ENCODE data around the gene RMC1.
A peak's percentile ranks its signal among the peaks of the same experiment; 100 is the strongest.

Gene RMC1

DNA sequence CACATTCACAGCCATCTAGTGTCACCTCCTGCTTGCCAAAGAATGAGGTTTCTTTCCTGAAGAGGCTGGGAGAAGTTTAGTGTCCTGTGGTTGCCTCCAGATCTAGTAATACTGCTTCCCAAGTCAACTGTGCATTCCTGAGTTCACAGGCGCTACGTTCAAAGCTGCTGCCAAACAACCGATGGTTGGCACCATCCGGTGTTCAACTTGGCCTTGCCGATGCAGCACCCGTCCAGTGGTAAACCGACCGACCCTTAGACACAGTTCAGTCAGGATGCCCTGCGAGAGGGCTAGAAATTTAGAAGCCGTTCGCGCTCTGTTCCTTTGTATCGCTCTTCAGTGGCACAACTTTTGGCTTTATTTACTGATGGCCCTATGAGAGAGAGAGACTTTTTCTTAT lies 28.6 kb downstream of the RMC1 start:
- DNase-seq = no peak
- TF ChIP-seq POLR2A (IDR thresholded peaks at IDR 0.05; ENCODE audit: low read length) = no peak
- no peak for TF ChIP-seq GATA1 (IDR thresholded peaks at IDR 0.05; ENCODE audit: low read depth, low read length)

- TF ChIP-seq POLR2A (IDR thresholded peaks at IDR 0.05; ENCODE audit: low read length) (no peak), GATA1 (IDR thresholded peaks at IDR 0.05; ENCODE audit: low read depth, low read length) (no peak)
- no peak for DNase-seq
Observed at GRCh38 chr18:23532848-23533247, 29.5 kb downstream of the RMC1 start.

- TF ChIP-seq GATA1 (IDR thresholded peaks at IDR 0.05; ENCODE audit: low read depth, low read length) (no peak), POLR2A (IDR thresholded peaks at IDR 0.05; ENCODE audit: low read length) (no peak)
- no peak for DNase-seq
Observed at GRCh38 chr18:23534276-23534675, 31.0 kb downstream of the RMC1 start.

DNA sequence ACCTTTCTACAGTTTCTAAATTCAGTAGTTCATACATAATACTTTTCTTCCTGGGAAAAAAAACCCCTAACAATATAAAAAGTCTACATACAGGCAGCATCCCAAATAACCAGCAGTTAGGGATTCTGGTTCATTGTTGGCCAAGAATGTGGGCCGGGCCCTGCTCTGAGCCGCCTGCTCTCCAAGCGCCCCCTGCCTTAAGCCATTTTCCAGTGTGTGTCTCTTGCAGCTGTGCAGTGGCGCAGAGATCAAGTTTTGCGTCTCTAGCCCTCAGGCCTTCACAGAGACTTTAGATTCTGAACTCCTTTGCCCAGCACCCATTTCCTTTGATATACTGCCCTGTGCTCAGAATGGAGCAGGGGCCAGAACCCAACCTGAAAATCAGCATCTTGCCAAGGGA lies 32.9 kb downstream of the RMC1 start:
- no peak for DNase-seq
- TF ChIP-seq GATA1 (IDR thresholded peaks at IDR 0.05; ENCODE audit: low read depth, low read length) = no peak
- TF ChIP-seq POLR2A (IDR thresholded peaks at IDR 0.05; ENCODE audit: low read length) = no peak

DNA sequence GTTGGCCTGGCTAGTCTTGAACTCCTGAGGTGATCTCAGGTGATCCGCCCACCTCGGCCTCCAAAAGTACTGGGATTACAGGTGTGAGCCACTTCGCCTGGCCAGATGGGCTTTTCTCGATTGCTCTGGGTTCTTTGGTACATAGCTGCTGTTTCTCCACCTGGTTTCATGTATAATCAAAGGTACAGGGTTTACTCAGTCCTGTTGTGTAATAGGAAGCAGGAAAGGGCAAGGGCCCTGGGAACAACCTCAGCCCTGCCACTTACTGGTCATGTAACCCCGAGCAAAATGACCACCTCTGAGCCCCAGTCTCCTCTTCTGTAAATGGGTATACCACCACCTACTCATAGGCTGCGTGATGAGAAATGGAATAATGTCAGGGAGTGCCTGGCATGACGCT lies 34.0 kb downstream of the RMC1 start:
- DNase-seq = no peak
- TF ChIP-seq POLR2A (IDR thresholded peaks at IDR 0.05; ENCODE audit: low read length) (no peak), GATA1 (IDR thresholded peaks at IDR 0.05; ENCODE audit: low read depth, low read length) (no peak)

- no peak for TF ChIP-seq GATA1 (IDR thresholded peaks at IDR 0.05; ENCODE audit: low read depth, low read length)
- no peak for TF ChIP-seq POLR2A (IDR thresholded peaks at IDR 0.05; ENCODE audit: low read length)
- no peak for DNase-seq
Observed at GRCh38 chr18:23538001-23538400, 34.7 kb downstream of the RMC1 start.

GRCh38 chr18:23538870-23539269 lies 35.6 kb downstream of the RMC1 start:
- TF ChIP-seq GATA1 (IDR thresholded peaks at IDR 0.05; ENCODE audit: low read depth, low read length) (no peak), POLR2A (IDR thresholded peaks at IDR 0.05; ENCODE audit: low read length) (no peak)
- no peak for DNase-seq

- no peak for DNase-seq
- TF ChIP-seq GATA1 (IDR thresholded peaks at IDR 0.05; ENCODE audit: low read depth, low read length) (no peak), POLR2A (IDR thresholded peaks at IDR 0.05; ENCODE audit: low read length) (no peak)
Observed at GRCh38 chr18:23539296-23539695, 36.0 kb downstream of the RMC1 start.

DNA sequence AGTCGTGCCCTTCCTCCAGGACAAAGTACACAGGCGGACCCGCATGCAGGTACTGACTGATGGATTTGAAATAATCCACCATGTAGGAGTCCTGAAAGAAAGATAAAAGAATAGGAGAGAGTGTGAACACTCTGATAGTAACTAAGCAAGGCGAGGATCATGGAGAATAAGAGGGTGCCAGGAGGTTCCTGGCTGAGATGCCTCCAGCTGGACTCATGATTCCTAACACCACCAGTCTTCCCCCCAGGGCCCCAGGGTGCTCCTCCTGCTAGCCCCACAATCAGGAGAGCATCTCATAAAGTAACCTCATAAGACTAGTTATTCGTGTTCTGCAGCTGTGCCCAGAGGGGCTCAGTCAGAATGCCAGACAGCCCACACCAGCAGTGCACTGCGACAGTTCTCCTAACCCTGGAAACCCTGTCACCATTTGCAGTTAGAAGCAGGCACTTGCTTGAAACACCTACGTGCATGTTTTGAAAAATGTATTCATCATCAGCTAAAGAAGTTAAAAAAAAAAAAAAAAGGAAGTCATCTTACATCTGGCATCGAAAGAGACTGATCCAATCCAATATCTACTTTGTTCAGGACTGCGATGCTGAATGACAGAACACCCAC lies 36.7 kb downstream of the RMC1 start:
- no peak for DNase-seq

GRCh38 chr18:23540867-23541266 lies 37.6 kb downstream of the RMC1 start:
- DNase-seq = peak; percentile 50 to 75
- TF ChIP-seq POLR2A (IDR thresholded peaks at IDR 0.05; ENCODE audit: low read length) (no peak), GATA1 (IDR thresholded peaks at IDR 0.05; ENCODE audit: low read depth, low read length) (no peak)

More for the DNA sequence above, 36.7 kb downstream of the RMC1 start:
- TF ChIP-seq POLR2A (IDR thresholded peaks at IDR 0.05; ENCODE audit: low read length) (no peak), GATA1 (IDR thresholded peaks at IDR 0.05; ENCODE audit: low read depth, low read length) (no peak)

DNA sequence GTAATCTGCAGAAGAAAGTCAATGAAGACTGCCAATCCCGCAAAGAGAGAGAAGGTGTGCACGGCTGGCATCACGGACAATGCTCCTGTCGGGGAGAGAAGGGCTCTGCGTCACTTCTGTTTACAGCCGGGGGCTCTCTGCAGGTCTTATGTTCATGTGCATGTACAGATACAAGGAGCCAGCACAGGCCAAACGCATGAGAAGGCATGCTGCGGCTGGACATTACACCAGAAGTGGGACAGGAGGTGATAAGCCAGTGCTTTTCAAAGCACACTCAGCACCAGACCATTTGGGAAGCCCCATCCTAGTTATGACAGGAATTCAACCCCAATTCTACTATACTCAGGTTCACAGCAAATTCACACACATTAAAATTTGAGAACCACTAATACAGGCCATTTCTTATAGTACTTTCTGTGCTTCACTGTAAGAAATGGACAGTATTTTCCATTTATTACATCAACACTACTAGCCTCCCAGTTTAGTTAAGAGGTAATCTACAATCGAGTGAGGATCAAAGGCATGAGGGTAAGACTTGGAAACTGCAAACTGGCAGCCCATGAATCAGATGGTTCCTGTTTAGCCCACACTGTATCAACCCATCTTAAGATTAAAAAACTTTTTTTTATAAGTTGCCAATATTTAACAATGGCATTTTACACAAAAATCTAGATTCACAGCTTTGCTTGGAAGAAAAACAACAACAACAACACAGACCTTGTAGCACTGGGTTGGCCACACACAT lies 38.2 kb downstream of the RMC1 start:
- DNase-seq = no peak
- TF ChIP-seq GATA1 (IDR thresholded peaks at IDR 0.05; ENCODE audit: low read depth, low read length) = no peak
- TF ChIP-seq POLR2A (IDR thresholded peaks at IDR 0.05; ENCODE audit: low read length) = no peak

DNA sequence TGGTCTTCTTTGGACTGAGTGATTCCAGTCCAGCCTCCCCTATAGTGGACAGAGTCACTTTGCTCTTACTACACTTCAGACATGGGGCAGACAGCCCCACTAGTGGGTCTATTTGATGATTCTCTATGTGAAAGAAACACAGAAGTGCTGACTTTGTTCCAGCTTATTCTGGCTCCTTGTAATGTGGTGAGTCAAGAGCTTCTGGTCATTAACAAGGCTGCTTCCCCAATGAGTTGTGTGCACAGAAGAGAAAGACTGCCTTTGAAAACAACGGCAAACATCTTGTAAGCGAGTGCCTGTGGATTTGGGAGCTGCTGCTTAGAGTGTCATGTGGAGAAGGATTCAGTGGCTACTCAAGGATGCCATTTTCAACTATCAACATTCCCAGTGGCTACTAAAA lies 39.1 kb downstream of the RMC1 start:
- TF ChIP-seq GATA1 (IDR thresholded peaks at IDR 0.05; ENCODE audit: low read depth, low read length) = no peak
- no peak for TF ChIP-seq POLR2A (IDR thresholded peaks at IDR 0.05; ENCODE audit: low read length)
- no peak for DNase-seq

DNA sequence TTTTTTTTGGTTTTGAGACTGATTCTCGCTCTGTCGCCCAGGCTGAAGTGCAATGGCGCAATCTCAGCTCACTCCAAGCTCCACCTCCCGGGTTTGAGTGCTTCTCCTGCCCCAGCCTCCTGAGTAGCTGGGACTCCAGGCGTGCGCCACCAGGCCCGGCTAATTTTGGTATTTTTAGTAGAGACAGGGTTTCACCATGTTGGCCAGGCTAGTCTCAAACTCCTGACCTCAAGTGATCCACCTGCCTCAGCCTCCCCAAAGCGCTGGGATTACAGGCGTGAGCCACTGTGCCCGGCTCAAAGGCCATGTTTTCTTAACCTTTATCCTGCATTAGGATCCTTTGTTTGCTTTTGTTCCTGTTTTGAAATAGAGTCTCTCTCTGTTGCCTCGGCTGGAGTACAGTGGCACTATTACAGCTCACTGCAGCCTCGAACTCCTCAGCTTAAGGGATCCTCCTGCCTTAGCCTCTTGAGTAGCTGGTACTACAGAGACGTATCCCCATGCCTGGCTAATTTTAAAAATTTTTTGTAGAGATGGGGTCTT lies 42.0 kb downstream of the RMC1 start:
- TF ChIP-seq GATA1 (IDR thresholded peaks at IDR 0.05; ENCODE audit: low read depth, low read length) (no peak), POLR2A (IDR thresholded peaks at IDR 0.05; ENCODE audit: low read length) (no peak)
- DNase-seq = no peak

- no peak for TF ChIP-seq POLR2A (IDR thresholded peaks at IDR 0.05; ENCODE audit: low read length)
- TF ChIP-seq GATA1 (IDR thresholded peaks at IDR 0.05; ENCODE audit: low read depth, low read length) = no peak
- no peak for DNase-seq
Observed at GRCh38 chr18:23547306-23547705, 44.0 kb downstream of the RMC1 start.

GRCh38 chr18:23547846-23548245 lies 44.5 kb downstream of the RMC1 start:
- DNase-seq = no peak
- TF ChIP-seq POLR2A (IDR thresholded peaks at IDR 0.05; ENCODE audit: low read length) = no peak
- TF ChIP-seq GATA1 (IDR thresholded peaks at IDR 0.05; ENCODE audit: low read depth, low read length) = no peak

Data from erythroblast (primary cell).